GM19397 (cell line): ENCODE measurements around the gene DAAM2.

ENCODE experiments used
- ATAC-seq: cut with Tn5 transposase; IDR thresholded peaks from one replicate; pipeline ENCODE4 v1.9.1; 2021; ENCODE audit warnings: mild to moderate bottlenecking, moderate library complexity; ENCODE audit not compliant: unreplicated experiment

Gene DAAM2

DNA sequence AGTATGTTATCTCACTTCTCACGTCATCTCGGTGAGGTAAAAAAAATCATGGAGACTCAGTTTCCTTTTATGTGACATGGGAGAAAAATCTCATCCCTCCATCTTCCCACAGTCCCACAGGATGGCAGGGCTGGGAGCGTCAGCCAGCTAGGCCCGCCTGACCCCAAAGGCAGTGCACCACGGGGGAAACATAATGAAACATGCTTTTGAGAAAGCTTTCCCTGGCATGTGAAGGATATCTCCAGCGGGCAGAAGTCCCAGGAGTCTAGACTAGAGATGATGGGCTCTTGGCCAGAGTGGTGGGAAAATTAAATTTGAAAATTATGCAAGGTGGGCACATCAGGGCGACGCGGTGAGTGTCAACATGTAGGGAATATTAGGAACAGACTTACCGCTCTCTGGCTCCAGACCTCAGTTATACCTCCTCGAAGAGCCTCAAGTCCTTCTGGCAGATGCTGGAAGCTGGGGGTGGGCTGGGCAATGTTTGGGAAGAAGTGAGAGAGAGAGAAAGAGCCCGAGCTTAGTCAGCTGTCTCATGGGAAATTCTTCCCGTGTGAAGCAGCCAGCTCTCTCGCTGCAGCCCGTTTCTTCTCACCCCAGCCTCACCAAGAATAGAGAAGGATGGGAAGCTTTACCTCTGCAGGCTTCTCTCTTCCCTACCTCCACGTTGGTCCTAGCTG, 89.8 kb downstream of the DAAM2 start:
- ATAC-seq: no peak

DNA sequence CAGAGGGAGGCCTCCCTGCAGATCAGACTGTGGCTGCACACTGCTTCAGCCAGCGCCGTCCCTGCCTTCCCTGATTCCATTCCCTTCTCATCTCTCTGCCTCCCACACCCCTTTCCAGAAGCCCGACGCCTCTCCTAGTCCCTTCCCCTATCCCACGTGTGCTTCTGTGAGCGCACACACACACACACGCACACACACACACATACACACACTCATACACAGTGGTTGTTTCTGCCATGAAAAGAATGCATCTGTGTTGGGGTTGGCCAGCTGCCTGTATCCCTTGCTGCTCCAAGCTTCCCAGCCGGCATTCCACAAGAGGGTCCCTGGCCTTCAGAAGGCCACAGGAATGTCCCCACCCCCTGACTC, 90.3 kb downstream of the DAAM2 start:
- no peak for ATAC-seq

DNA sequence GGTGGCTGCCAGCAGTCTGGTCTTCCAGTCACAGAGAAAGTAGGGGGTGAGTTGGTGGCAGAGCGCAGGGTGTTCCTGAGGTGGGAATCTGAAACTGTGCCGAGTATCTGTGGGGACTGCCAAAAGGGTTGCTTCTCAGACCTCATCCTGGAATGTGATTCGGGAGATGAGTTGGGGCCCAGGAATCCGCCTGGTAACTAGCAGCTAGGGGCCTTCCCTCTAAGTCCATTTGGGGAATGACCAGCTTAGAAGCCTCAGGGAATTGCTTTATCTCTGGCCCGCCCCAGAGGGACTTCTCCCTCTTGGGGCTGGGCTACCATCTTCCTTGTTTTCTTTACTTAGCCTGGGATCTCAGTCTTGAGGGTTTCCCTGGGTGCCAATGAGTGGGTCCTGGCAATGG, 92.5 kb downstream of the DAAM2 start:
- no peak for ATAC-seq

DNA sequence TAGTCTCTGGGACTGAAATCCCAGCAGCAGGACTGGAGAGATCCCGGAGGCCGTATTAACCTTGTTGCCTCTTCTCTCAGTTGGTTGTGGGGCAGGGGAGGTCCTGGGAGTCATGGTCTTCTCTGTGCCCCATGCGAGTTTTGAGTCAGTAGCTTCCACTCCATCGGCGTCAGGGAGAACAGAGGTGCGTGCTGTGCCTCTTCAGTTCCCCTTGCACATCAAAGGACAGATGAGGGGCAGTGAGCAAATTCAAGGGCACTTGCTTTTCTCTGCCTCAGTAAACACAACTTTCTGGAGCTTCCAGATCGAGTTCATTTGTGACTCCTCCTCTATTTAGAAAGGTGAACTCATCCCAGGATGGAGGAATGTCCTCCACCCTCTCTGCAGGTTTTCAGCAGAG, 93.5 kb downstream of the DAAM2 start:
- ATAC-seq: no peak

DNA sequence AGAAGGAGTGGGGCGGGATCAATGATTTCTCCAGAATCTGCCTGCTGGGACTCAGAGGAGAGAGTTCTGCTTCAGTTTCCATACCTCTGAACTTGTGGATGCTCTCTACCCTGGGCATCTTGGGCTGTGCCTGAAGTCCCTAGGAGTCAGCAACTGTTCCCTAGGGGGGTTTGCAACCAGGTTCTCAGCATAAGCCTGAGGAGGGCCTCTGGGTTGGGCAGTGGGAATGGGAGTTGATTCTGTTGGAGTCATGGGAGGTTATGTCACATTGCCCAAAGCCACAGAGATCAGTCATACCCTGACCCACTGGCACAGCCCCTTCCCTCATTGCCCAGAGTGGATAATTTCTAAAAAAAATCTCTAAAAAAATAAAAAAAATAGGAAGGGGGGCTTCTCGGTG, 94.7 kb downstream of the DAAM2 start:
- no peak for ATAC-seq

DNA sequence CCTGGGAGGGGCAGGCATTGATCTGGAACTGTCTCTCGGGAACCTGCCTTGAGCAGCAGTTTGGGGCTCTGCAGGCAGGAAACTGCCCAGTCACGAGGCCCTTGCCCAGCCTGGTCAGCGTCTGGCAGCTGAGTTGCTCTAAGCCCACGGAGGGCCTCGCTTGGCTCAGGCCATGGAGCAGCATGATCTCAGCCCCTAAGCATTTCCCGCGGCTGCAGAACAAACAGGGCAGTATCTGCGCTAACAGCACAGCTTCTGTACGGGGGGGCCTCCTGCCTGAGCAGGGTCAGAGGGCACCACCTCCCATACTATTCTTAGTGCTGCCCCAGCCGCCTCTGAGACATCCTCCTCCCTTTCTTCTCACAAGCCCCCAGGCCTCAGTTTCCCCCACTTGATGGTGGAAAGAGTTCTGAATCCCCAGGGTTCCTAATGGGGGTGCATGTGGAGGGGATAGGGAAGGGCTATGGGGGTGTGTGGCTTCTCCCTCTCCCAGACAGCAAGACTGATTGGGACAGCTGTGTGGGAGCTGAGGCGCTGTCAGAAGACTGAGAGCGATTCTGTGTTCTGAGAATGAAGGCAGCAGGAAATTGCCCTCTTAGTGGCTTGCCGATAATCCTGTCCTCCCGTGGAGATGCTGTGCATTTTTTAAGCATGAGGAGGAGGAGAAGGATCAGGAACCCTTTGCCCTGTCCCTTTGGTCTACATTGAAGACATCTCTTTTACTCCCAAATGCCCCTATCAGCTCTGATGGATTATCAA, 95.7 kb downstream of the DAAM2 start:
- no peak for ATAC-seq

DNA sequence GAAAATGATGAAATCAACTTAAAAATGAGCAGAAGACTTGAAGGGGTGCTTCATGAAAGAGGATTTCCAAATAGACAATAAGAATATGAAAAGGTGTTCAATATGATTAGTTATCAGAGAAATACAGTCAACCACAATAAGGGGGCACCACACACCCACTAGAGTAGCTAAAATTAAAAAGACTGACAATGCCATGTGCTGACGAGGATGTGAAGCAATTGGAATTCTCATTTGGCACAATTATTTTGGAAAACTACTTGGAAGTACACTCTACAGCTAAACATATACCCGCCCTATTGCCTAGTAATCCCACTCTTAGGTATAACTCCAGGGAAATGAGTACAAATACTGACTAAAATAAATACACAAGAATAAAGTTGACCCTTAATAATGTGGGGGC, 97.1 kb downstream of the DAAM2 start:
- no peak for ATAC-seq

DNA sequence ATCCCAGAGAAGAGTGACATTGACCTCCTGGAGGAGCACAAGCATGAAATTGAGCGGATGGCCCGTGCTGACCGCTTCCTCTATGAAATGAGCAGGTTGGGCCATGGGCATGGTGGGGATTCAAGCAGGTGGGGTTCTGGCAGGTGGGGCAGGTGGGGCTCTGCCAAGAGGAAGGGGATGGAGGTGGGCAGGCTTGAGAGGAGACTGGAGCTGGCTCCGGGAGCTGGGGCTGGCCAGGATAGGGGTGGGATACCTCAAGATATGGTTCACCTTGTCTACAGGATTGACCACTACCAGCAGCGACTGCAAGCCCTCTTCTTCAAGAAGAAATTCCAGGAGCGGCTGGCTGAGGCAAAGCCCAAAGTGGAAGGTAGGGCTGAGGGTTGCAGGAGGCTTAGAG, 99.2 kb downstream of the DAAM2 start:
- ATAC-seq: no peak

DNA sequence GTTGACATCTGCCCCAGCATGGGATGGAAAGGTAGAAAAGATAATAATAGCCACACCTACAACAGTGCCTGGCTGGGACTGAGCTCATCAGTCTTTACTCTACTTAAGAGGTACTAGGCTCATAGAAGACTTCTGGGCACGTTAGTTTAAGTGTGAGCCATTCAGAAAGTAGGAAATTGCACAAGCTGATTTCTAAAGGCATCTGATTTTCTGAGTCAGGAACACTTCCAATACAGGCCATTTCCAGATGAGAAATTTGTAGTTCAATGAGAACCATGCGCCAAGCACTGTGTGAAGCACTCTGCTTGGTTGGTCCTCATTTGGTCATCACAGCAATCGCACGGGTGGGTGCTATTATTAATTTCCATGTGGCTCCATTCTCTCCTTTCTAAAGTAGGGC, 99.8 kb downstream of the DAAM2 start:
- no peak for ATAC-seq

DNA sequence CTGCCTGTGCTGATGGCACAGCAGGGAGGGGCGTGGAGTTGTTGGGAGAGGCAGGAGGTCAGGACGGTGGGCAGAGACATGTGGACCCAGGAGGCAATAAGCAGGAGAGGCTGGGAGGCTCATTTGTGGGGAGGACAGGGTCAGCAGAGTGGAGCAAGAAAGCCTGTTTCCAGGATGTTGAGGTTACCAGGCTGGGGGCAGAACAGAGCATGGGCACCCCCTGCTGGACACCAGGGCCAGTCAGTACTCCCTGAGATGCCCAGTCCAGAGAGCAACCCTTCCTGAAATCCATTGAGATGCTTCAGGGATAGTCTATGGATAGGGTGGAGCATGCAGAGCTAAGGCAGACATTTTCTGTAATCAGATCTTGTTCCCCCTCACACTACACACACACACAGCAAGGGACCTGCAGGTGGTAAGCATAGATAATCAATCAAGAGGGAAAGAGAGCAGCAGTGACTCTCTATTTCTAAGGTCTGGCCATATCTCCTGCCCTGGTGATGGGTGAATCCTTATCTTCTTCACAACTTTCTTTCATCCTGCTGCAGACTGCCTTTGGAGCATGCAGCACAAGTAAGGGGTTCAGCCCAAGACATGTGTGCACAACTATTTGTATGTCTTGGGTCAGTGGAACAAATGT, 100.4 kb downstream of the DAAM2 start:
- ATAC-seq: no peak

DNA sequence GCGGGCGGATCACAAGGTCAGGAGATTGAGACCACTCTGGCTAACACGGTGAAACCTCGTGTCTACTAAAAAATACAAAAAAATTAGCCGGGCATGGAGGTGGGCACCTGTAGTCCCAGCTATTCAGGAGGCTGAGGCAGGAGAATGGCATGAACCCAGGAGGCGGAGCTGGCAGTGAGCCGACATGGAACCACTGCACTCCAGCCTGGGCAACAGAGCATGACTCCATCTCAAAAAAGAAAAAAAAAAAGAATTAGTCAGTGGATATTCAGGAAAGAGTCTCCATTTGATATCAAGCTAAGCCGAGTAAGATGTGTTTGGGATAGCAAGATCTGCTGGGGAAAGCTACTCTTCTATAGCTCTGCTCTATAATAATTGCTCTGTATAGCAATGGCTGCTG, 101.1 kb downstream of the DAAM2 start:
- no peak for ATAC-seq

DNA sequence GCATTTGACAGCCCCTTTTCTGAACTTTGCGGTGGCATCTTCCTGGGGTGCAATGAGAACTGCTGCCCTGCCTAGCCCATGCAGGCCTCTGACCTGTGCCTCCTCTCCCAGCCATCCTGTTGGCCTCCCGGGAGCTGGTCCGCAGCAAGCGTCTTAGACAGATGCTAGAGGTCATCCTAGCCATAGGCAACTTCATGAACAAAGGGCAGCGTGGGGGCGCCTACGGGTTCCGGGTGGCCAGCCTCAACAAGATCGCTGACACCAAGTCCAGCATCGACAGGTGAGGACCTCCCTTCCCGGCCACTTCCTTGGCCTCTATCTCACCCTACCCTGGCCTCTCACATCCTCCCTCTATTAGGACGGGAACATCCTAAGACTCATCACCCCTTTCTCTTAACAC, 104.5 kb downstream of the DAAM2 start:
- ATAC-seq: no peak

DNA sequence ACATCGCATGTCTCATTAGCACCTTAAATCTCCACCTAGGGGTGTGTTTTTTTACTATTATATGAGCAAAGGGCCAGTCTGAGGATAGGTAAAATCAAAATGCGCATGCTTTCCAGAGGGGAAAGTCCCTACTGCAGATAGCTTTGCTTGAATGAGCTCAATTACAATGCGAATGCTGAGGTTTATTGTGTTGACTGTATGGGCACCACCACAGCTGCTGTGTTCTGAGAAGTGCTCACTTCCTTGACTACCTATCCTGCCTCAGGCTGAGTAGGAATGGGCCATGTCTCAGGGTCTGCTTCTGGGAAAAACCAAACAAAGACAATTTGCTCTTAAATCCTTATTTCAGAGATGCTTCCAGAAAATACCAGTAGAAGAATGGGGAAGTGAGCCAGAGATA, 105.5 kb downstream of the DAAM2 start:
- no peak for ATAC-seq

DNA sequence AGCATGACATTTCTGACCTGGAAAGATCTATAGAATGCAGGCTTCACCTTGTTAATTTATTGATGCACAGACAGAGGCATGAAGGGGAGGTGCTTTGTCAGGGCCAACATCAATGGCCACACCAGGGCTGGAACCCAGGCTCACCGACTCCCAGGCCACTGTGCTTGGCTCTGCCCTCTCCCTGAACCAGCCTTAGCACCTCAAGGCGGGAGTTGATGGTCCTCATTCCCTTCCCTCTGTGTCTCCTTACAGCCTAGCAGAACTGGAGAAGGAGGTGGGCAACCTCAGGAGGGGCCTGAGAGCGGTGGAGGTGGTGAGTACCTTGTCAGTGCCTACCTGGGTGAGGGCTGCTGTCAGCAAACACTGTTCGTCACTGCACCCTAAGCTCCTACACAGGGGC, 106.4 kb downstream of the DAAM2 start:
- no peak for ATAC-seq

DNA sequence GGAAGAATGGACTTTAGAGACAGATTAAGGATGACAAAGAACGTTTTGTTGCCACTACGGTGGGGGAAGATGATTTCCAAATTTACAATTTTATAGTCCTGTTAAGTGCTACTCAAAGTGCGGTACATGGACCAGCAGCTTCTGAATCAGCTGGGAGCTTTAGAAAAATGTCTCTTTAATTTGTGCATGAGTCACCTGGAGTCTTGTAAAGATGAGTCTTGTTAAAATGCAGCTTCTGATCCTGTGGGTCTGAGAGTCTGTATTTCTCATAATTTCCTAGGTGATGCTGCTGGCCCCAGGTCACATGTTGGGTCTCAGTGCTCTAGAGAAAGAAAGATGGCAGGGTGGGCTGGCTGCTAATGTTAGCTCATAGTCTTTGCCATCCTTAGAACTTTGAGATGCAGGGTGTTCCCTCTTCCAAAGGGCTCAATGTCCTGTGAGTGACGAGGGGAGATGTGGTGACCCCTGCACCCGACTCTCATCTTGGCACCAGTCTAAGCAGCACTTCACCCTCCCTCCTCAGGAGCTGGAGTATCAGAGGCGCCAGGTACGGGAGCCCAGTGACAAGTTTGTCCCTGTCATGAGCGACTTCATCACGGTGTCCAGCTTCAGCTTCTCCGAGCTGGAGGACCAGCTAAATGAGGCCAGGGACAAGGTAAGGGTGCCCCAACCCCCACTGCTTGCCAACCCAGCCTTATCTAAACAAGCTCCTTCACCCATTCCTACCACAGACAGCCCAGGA, 107.5 kb downstream of the DAAM2 start:
- ATAC-seq: no peak

DNA sequence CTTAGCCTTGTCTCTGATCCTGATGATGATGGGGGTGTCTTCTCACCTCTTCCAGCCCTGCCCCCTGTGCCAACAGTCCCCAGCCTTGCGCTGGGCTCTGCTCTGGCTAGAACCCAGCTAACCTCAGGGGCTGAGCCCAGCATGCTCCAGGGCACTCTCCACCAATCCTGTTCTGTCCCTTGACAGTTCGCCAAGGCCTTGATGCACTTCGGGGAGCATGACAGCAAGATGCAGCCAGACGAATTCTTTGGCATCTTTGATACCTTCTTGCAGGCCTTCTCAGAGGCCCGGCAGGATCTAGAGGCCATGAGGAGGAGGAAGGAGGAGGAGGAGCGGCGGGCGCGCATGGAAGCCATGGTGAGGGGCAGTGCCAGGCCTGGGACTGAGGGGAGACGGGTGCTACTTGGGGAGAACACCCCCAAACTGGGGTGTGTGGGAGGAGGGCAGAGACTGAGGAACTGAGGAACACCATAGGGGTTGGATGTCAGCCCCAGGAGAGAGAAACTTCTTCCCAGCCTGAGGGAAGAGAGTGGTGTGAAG, 109.0 kb downstream of the DAAM2 start:
- no peak for ATAC-seq

DNA sequence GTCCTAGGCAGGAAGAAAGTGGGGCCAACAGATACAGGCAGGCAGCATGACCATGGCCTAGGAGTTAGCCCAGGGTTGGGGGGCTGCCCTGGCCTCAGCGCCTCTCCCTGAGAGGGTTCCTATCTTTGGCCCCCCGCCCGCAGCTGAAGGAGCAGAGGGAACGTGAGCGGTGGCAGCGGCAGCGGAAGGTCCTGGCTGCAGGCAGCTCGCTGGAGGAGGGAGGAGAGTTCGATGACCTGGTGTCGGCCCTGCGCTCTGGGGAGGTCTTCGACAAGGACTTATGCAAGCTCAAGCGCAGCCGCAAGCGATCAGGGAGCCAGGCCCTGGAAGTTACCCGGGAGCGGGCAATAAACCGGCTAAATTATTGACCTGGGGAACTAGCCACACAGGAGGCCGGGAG, 109.5 kb downstream of the DAAM2 start:
- no peak for ATAC-seq

DNA sequence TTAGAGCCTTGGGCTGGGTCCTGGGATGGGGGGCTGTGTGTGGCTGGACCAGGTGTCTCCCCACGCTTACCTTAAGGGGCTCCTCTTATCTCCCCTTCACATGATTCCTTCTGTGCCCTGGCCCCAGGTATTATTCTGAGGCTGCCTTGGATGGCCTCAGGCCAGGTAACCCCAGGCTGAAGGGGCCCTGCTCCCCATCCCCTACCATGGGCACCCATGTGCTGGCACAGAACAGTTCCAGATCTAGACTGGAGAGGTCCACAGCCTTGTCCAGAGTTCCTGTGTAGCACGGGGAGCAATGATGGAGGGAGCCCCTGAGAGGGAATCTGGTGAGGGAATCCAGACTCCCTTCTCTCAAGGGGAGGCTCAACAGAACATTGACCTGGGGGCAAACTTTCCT, 110.0 kb downstream of the DAAM2 start:
- ATAC-seq: no peak

DNA sequence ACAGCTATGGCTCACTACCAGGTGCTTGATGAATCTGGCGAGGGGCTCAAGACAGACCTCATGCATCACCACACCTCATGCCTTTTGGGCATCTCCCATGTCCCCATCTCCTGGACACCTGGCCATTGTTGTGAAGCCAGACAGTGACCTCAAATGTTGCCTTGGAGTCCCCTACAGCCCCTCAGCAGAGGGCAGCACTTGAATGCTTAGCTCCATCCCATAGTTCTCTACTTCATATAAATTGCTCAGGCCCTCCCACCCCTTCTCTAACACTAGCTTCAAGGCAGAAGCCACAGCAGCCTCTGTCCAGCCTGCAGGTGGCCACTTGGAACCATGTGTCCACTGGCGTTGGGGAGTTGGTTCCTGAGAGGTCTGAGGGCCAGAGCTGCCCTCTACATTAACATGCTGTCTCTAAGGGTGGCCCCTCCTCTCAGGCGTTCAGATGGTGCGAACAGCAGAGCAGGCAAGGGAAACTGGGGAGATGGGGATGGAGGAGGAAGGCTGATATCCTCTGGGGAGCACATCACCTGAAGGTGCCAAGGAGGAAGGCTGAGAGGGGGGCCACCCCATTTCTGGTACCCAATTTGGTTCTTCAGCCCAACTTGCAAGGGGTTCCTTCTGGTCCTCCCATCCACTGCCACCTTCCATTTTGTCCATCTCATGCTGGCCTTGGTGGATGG, 110.8 kb downstream of the DAAM2 start:
- ATAC-seq: no peak

DNA sequence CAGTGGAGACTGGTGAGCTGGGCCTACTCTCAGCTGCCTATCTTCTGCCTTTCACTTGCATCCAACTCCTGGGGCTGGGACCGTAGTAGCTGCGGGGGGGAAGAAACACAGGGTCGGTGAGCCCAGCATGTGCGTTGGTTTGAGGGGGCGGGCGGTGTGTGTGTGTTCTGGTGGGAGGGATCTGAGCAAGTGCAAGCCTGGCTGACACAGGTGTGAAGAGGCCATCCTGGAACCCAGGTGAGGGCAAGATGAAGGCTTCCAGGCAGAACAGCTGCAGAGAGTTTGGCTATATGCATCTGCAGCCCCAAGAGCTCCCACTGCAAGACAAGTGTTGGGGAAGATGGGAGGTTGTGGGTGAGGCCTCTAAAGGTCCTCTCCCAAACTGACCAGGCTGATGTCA, 111.5 kb downstream of the DAAM2 start:
- ATAC-seq: no peak
